GM06990 (cell line): ENCODE data around the gene TES.
"Not testable (repeated sequence)": the region's sequence is repeated elsewhere in the genome, so short reads cannot be mapped to it uniquely, and the experiment has no call there.

Experiments
- DNase-seq: peaks from one replicate; pipeline ENCODE4 v3.0.0-alpha.2; 2011; ENCODE audit not compliant: insufficient read length; ENCODE audit errors: extremely low read depth
- H3K27me3 ChIP-seq: replicated peaks from 2 replicates; pipeline ENCODE4 v1.6.0; 2011; ENCODE audit warnings: low read length; ENCODE audit not compliant: control insufficient read depth, insufficient read depth
- H3K36me3 ChIP-seq: 2 replicates; pipeline ENCODE4 v1.5.1; 2011; ENCODE audit warnings: low read length; ENCODE audit not compliant: control insufficient read depth, insufficient read depth
- H3K4me3 ChIP-seq: replicated peaks from 2 replicates; pipeline ENCODE4 v1.5.1; 2011; ENCODE audit warnings: low read depth, mild to moderate bottlenecking, control low read depth, low read length
- TF ChIP-seq, protein P1 (sequence below): IDR thresholded peaks from 2 replicates; pipeline ENCODE4 v1.5.1; 2011; ENCODE audit warnings: low read length, control low read depth, mild to moderate bottlenecking, inconsistent platforms; ENCODE audit not compliant: insufficient read depth, poor library complexity, severe bottlenecking

The TES gene

GRCh38 chr7:116291937-116292336, 81.6 kb downstream of the TES start:
- no peaks in the 10 kb centered on the region for H3K36me3 ChIP-seq
- DNase-seq = no peak
- TF ChIP-seq, protein P1, sequence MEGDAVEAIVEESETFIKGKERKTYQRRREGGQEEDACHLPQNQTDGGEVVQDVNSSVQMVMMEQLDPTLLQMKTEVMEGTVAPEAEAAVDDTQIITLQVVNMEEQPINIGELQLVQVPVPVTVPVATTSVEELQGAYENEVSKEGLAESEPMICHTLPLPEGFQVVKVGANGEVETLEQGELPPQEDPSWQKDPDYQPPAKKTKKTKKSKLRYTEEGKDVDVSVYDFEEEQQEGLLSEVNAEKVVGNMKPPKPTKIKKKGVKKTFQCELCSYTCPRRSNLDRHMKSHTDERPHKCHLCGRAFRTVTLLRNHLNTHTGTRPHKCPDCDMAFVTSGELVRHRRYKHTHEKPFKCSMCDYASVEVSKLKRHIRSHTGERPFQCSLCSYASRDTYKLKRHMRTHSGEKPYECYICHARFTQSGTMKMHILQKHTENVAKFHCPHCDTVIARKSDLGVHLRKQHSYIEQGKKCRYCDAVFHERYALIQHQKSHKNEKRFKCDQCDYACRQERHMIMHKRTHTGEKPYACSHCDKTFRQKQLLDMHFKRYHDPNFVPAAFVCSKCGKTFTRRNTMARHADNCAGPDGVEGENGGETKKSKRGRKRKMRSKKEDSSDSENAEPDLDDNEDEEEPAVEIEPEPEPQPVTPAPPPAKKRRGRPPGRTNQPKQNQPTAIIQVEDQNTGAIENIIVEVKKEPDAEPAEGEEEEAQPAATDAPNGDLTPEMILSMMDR = no peak
- no peaks in the 10 kb centered on the region for H3K27me3 ChIP-seq
- H3K4me3 ChIP-seq = no peak overlapping the region

- Histone ChIP-seq H3K27me3 (no peaks in the 10 kb centered on the region), H3K4me3 (no peak overlapping the region), H3K36me3 (no peaks in the 10 kb centered on the region)
- TF ChIP-seq, protein P1 = no peak
- no peak for DNase-seq
Observed at GRCh38 chr7:116292381-116292780, 82.0 kb downstream of the TES start.

GRCh38 chr7:116293139-116293538, 82.8 kb downstream of the TES start:
- Histone ChIP-seq H3K36me3 (no peaks in the 10 kb centered on the region), H3K27me3 (no peaks in the 10 kb centered on the region)
- no peak for DNase-seq

GRCh38 chr7:116293633-116294032, 83.3 kb downstream of the TES start:
- no peaks in the 10 kb centered on the region for H3K27me3 ChIP-seq
- DNase-seq = no peak
- H3K36me3 ChIP-seq = no peaks in the 10 kb centered on the region
- no peak overlapping the region for H3K4me3 ChIP-seq
- TF ChIP-seq, protein P1 = no peak

More at GRCh38 chr7:116293139-116293538, 82.8 kb downstream of the TES start:
- TF ChIP-seq, protein P1 = peak; percentile 7
- no peak overlapping the region for H3K4me3 ChIP-seq

GRCh38 chr7:116295903-116296302, 85.6 kb downstream of the TES start:
- DNase-seq, H3K36me3 ChIP-seq, H3K27me3 ChIP-seq, H3K4me3 ChIP-seq: not testable (repeated sequence)

- TF ChIP-seq, protein P1 = no peak
- H3K36me3 ChIP-seq = no peaks in the 10 kb centered on the region
- no peaks in the 10 kb centered on the region for H3K27me3 ChIP-seq
- no peak for DNase-seq
- no peak overlapping the region for H3K4me3 ChIP-seq
Observed at GRCh38 chr7:116298055-116298454, 87.7 kb downstream of the TES start.
